Loucy (cell line): Measurements from ENCODE around the gene TMTC1.

Source experiments
- H2AFZ ChIP-seq: fragments of 200-600 bp; sonication (generic); 2 replicates; pipeline ENCODE4 v1.6.0; 2016; ENCODE audit warnings: antibody characterized with exemption, mild to moderate bottlenecking, low read length, moderate library complexity
- H3F3A ChIP-seq: fragments of 200-600 bp; 2 replicates; pipeline ENCODE4 v1.6.0; 2016; ENCODE audit warnings: antibody characterized with exemption, low read depth, mild to moderate bottlenecking
- H3K27me3 ChIP-seq: fragments of 200-600 bp; sonication (generic); 2 replicates; pipeline ENCODE4 v1.6.1; 2014; ENCODE audit warnings: low read length, mild to moderate bottlenecking; ENCODE audit not compliant: insufficient read depth, poor library complexity, severe bottlenecking
- H3K36me3 ChIP-seq: fragments of 200-600 bp; sonication (generic); 2 replicates; pipeline ENCODE4 v1.6.1; 2016; ENCODE audit warnings: low read length; ENCODE audit not compliant: insufficient read depth
- H3K4me1 ChIP-seq: fragments of 200-600 bp; sonication (generic); 2 replicates; pipeline ENCODE4 v1.5.1; 2014; ENCODE audit warnings: low read length, mild to moderate bottlenecking; ENCODE audit not compliant: insufficient read depth, poor library complexity, severe bottlenecking
- H3K4me2 ChIP-seq: fragments of 200-600 bp; sonication (generic); 2 replicates; pipeline ENCODE4 v1.6.0; 2014; ENCODE audit warnings: antibody characterized with exemption, low read length, low read depth, mild to moderate bottlenecking; ENCODE audit not compliant: poor library complexity, severe bottlenecking
- H3K4me3 ChIP-seq: fragments of 200-600 bp; sonication (generic); 2 replicates; pipeline ENCODE4 v1.5.1; 2014; ENCODE audit warnings: low read length, mild to moderate bottlenecking, mixed read lengths; ENCODE audit not compliant: poor library complexity, severe bottlenecking
- H3K79me2 ChIP-seq: fragments of 200-600 bp; sonication (generic); 2 replicates; pipeline ENCODE4 v1.6.1; 2014; ENCODE audit warnings: low read length; ENCODE audit not compliant: insufficient read depth
- H3K9ac ChIP-seq: fragments of 200-600 bp; sonication (generic); 2 replicates; pipeline ENCODE4 v1.6.0; 2014; ENCODE audit warnings: mild to moderate bottlenecking, low read depth, low read length, moderate library complexity; ENCODE audit not compliant: poor library complexity, severe bottlenecking
- H3K9me2 ChIP-seq: fragments of 200-600 bp; sonication (generic); replicated peaks from 2 replicates; pipeline ENCODE4 v1.6.1; 2016; ENCODE audit warnings: low read depth, low read length, mixed read lengths
- H3K9me3 ChIP-seq: fragments of 200-600 bp; sonication (generic); 2 replicates; pipeline ENCODE4 v1.6.1; 2014; ENCODE audit warnings: mild to moderate bottlenecking, antibody characterized with exemption, low read length, low read depth; ENCODE audit not compliant: insufficient read depth
- H4K20me1 ChIP-seq: fragments of 200-600 bp; sonication (generic); 2 replicates; pipeline ENCODE4 v1.6.0; 2014; ENCODE audit warnings: antibody characterized with exemption, low read length, mild to moderate bottlenecking; ENCODE audit not compliant: insufficient read depth, poor library complexity, severe bottlenecking
- EZH2phosphoT487 ChIP-seq: fragments of 200-600 bp; IDR thresholded peaks from 2 replicates; pipeline ENCODE4 v1.6.1; 2018; ENCODE audit warnings: antibody characterized with exemption, mild to moderate bottlenecking, moderate library complexity, borderline replicate concordance
- TF ChIP-seq, protein P1 (sequence below): fragments of 200-600 bp; sonication (generic); conservative IDR thresholded peaks from 2 replicates; pipeline ENCODE4 v1.5.1; 2014; ENCODE audit warnings: mild to moderate bottlenecking, antibody characterized with exemption, low read length

TMTC1 gene

DNA sequence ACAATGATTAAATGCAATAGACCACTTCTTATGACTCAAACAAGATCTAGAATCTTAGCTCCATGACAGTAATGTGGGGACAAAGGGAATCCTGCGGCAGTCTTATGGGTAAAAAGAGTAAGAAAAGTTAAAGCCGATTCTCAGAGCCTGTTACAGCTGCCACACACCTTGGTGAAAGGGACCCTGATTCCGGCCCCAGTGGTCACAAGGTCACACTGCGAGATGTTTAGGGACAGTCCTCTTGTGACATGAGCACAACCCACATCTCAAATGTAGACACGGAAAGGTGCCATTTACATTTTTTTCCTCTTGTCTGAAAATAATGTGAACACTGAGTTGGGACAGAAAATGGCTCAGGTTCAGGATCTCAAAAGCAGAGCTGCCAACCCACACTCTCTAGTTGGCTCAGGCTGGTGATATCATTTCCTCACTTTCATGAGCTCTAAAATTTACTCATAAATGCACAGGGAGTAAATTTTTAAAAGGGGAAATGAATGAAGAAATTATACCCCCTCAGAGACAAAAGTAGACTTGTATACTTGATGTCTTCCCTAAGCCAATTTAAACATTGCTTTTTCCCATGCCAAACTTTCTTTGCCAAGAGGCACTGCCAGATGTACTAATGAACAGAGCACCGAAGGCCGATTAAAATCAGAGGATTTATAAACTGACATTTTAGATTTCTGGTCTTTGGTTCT is 173.1 kb downstream of the TMTC1 start:
- no peaks in the 10 kb centered on the region for H3F3A ChIP-seq
- H3K79me2 ChIP-seq, result no peaks in the 10 kb centered on the region
- H3K9me2 ChIP-seq, result no peaks in the 10 kb centered on the region
- no peaks in the 10 kb centered on the region for H3K9me3 ChIP-seq
- H3K4me2 ChIP-seq, result no peak overlapping the region
- H3K4me3 ChIP-seq, result no peak overlapping the region
- no peaks in the 10 kb centered on the region for H3K4me1 ChIP-seq
- H3K27me3 ChIP-seq, result no peaks in the 10 kb centered on the region
- no peaks in the 10 kb centered on the region for H4K20me1 ChIP-seq
- TF ChIP-seq, protein P1, sequence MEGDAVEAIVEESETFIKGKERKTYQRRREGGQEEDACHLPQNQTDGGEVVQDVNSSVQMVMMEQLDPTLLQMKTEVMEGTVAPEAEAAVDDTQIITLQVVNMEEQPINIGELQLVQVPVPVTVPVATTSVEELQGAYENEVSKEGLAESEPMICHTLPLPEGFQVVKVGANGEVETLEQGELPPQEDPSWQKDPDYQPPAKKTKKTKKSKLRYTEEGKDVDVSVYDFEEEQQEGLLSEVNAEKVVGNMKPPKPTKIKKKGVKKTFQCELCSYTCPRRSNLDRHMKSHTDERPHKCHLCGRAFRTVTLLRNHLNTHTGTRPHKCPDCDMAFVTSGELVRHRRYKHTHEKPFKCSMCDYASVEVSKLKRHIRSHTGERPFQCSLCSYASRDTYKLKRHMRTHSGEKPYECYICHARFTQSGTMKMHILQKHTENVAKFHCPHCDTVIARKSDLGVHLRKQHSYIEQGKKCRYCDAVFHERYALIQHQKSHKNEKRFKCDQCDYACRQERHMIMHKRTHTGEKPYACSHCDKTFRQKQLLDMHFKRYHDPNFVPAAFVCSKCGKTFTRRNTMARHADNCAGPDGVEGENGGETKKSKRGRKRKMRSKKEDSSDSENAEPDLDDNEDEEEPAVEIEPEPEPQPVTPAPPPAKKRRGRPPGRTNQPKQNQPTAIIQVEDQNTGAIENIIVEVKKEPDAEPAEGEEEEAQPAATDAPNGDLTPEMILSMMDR, result no peak
- TF ChIP-seq EZH2phosphoT487, result no peak
- no peak overlapping the region for H2AFZ ChIP-seq
- no peaks in the 10 kb centered on the region for H3K36me3 ChIP-seq
- H3K9ac ChIP-seq, result no peak overlapping the region

DNA sequence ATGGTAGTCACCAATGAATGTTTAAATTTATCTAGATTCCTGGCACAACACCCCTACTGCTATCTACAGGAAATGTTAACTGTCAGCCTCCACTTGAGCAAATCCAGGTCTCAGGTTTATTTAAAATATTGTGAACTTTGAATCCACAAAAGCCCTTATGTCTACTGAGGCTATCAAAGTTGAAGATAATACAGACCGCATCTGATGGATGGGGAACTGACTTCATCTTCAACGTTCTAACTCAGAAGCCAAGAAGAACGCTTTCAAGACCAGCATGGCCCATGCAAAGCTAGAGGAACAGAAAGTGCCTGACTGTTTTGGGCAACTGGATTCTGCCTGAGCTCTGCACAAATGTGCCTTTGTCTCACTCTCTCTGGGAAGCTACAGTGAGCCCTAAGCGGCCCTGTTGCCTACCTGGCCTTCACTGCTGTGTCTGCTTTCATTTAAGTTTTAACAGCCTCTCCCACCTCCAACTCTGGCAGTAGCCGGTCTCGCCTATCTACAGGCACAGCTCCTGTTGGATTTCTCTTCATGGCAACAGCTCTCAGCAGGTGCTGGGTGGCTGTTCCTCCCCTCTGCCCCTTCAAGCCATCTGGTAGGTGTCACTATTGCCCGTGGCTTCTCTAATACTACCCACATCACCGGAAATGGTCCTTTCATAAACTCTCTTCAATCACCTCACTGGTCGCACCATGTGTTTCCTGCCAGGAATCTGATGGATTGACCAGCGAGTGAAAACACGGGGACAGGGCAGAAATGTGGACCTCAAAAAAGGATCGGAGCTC is 174.1 kb downstream of the TMTC1 start:
- Histone ChIP-seq H3K9ac (no peak overlapping the region), H3K36me3 (no peaks in the 10 kb centered on the region), H3K4me3 (no peak overlapping the region), H3K9me3 (no peaks in the 10 kb centered on the region), H4K20me1 (no peaks in the 10 kb centered on the region), H3F3A (no peaks in the 10 kb centered on the region), H2AFZ (peak overlapping the region; percentile 26; the same call in 1 of the 2 replicates), H3K27me3 (no peaks in the 10 kb centered on the region), H3K4me1 (no peaks in the 10 kb centered on the region), H3K9me2 (no peaks in the 10 kb centered on the region), H3K79me2 (no peaks in the 10 kb centered on the region), H3K4me2 (no peak overlapping the region)
- TF ChIP-seq EZH2phosphoT487, result no peak
- TF ChIP-seq, protein P1, result no peak

DNA sequence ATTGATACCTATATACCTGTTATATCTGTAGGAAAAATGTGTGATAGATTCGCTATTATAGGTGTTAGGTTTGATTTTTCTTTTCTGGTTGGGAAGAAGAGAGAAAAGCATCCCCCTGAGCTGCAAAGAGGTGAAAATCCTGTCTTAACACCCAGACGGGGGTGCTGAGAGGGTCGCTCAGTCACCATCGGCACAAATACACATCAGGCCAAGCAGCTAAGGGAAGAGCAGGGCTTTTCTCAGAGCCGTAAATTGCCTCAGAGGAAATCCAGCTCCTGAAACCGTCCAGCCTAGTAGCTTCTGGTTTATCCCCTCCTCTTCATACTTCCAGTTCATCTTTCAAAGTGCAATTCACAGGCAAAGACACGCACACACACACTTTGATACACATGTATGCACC is 175.2 kb downstream of the TMTC1 start:
- Histone ChIP-seq H3K9ac (no peak overlapping the region), H3F3A (no peaks in the 10 kb centered on the region), H3K27me3 (no peaks in the 10 kb centered on the region), H3K4me2 (no peak overlapping the region), H3K36me3 (no peaks in the 10 kb centered on the region), H4K20me1 (no peaks in the 10 kb centered on the region), H3K4me1 (no peaks in the 10 kb centered on the region), H3K79me2 (no peaks in the 10 kb centered on the region), H3K4me3 (no peak overlapping the region), H2AFZ (no peak overlapping the region), H3K9me3 (no peaks in the 10 kb centered on the region), H3K9me2 (no peaks in the 10 kb centered on the region)
- TF ChIP-seq EZH2phosphoT487, result no peak
- TF ChIP-seq, protein P1, result no peak
